Measurements from ENCODE around the gene SCRN3. TPM values are rescaled to one million over a fixed set of nuclear protein-coding genes. Genes with fewer than 3 reads are reported as not detected.
A peak's percentile ranks its signal among the peaks of the same experiment; 100 is the strongest.

Gene SCRN3
- total and polyA plus RNA-seq, 2 donors (not counting 1 experiment from before 2014, with no cell fraction given) = 29.2 to 39.1 TPM

DNA sequence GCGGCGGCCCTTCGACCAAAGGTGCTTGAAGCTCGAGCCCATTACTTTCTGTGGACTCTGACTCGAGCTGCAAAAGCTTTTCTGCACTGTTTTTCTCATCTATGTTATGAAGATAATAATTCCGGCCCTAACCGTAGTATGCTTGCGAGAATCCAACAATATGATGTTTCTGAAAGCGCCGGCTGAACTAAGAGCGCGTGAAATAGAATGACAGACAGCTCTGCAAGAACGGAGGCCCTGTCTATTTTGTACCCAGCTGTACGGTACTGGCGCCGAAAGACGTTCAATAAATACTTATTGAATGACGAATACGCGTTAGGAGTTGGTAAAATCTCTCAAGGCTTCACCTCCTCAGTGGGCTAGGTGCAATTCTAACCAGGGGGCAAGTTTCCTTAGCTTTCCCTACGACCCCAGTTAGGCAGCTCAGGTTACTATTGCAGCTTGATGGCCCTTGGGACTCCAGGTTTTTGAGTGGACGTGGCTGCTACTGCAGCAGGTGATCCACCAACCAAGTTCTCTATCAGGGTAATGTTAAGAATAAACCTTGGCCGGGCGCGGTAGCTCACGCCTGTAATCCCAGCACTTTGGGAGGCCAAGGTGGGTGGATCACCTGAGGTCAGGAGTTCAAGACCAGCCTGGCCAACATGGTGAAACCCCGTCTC is 570 bp downstream of the SCRN3 start:
- Histone ChIP-seq H3K36me3 (ENCODE audit: control insufficient read depth, insufficient read depth, low read length) (peaks cover 1% of the 10 kb centered on the region), H3K4me1 (ENCODE audit: control insufficient read depth, extremely low read depth, insufficient read depth, low read length) (peaks cover 10% of the 10 kb centered on the region), H3K27me3 (ENCODE audit: control insufficient read depth, insufficient read depth, low read length) (no peaks in the 10 kb centered on the region), H3K79me2 (ENCODE audit: control insufficient read depth, insufficient read depth, low read length) (peaks cover 33% of the 10 kb centered on the region), H3K9ac (ENCODE audit: insufficient read depth, low read length) (peak overlapping the region; percentile 81), H4K20me1 (ENCODE audit: control insufficient read depth, extremely low read depth, insufficient read depth, low read length) (peaks cover 1% of the 10 kb centered on the region), H3K4me2 (ENCODE audit: extremely low read depth, insufficient read depth, low read length) (peak overlapping the region; percentile 100), H2AFZ (ENCODE audit: low read length) (peak overlapping the region; percentile 97), H3K27ac (ENCODE audit: insufficient read depth, low read length) (peak overlapping the region; percentile 96), H3K9me3 (ENCODE audit: control insufficient read depth, insufficient read depth, low read depth, low read length) (no peaks in the 10 kb centered on the region), H3K4me3 (replicated peaks in 1 of 4; ENCODE audit: control extremely low read depth in 1 of 4, insufficient read depth in 1 of 4, low read depth in 3 of 4, low read length in 4 of 4) (peak overlapping the region; percentile 86 to 98 (median 96))
- TF ChIP-seq, protein P1, sequence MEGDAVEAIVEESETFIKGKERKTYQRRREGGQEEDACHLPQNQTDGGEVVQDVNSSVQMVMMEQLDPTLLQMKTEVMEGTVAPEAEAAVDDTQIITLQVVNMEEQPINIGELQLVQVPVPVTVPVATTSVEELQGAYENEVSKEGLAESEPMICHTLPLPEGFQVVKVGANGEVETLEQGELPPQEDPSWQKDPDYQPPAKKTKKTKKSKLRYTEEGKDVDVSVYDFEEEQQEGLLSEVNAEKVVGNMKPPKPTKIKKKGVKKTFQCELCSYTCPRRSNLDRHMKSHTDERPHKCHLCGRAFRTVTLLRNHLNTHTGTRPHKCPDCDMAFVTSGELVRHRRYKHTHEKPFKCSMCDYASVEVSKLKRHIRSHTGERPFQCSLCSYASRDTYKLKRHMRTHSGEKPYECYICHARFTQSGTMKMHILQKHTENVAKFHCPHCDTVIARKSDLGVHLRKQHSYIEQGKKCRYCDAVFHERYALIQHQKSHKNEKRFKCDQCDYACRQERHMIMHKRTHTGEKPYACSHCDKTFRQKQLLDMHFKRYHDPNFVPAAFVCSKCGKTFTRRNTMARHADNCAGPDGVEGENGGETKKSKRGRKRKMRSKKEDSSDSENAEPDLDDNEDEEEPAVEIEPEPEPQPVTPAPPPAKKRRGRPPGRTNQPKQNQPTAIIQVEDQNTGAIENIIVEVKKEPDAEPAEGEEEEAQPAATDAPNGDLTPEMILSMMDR (conservative IDR thresholded peaks at IDR 0.05 in 1 of 2, IDR thresholded peaks at IDR 0.05 in 1 of 2; ENCODE audit: low read depth in 1 of 2, low read length in 2 of 2) = no peak
- DNase-seq (ENCODE audit: low read depth in 2 of 2) = peak; percentile 15 to 27

- DNase-seq (ENCODE audit: low read depth in 2 of 2) = no peak
- no peak overlapping the region for H3K27ac ChIP-seq (ENCODE audit: insufficient read depth, low read length)
- H3K36me3 ChIP-seq (ENCODE audit: control insufficient read depth, insufficient read depth, low read length) = peaks cover 1% of the 10 kb centered on the region
- peaks cover 25% of the 10 kb centered on the region for H3K79me2 ChIP-seq (ENCODE audit: control insufficient read depth, insufficient read depth, low read length)
- H3K9me3 ChIP-seq (ENCODE audit: control insufficient read depth, insufficient read depth, low read depth, low read length) = no peaks in the 10 kb centered on the region
- H3K9ac ChIP-seq (ENCODE audit: insufficient read depth, low read length) = no peak overlapping the region
- H3K4me3 ChIP-seq (replicated peaks in 1 of 4; ENCODE audit: control extremely low read depth in 1 of 4, insufficient read depth in 1 of 4, low read depth in 3 of 4, low read length in 4 of 4) = no peak overlapping the region
- no peaks in the 10 kb centered on the region for H3K27me3 ChIP-seq (ENCODE audit: control insufficient read depth, insufficient read depth, low read length)
- H4K20me1 ChIP-seq (ENCODE audit: control insufficient read depth, extremely low read depth, insufficient read depth, low read length) = no peaks in the 10 kb centered on the region
- H2AFZ ChIP-seq (ENCODE audit: low read length) = no peak overlapping the region
- H3K4me2 ChIP-seq (ENCODE audit: extremely low read depth, insufficient read depth, low read length) = no peak overlapping the region
- peaks cover 10% of the 10 kb centered on the region for H3K4me1 ChIP-seq (ENCODE audit: control insufficient read depth, extremely low read depth, insufficient read depth, low read length)
- TF ChIP-seq, protein P1 (conservative IDR thresholded peaks at IDR 0.05 in 1 of 2, IDR thresholded peaks at IDR 0.05 in 1 of 2; ENCODE audit: low read depth in 1 of 2, low read length in 2 of 2) = no peak
- TF ChIP-seq EZH2 (IDR thresholded peaks at IDR 0.05; ENCODE audit: low read length, missing control alignments) = no peak
These were observed 2.2 kb downstream of the SCRN3 start for GRCh38 chr2:174397773-174398172.

GRCh38 chr2:174399171-174399570 is 3.6 kb downstream of the SCRN3 start:
- TF ChIP-seq EZH2 (IDR thresholded peaks at IDR 0.05; ENCODE audit: low read length, missing control alignments) = no peak
- TF ChIP-seq, protein P1 (conservative IDR thresholded peaks at IDR 0.05 in 1 of 2, IDR thresholded peaks at IDR 0.05 in 1 of 2; ENCODE audit: low read depth in 1 of 2, low read length in 2 of 2) = no peak
- peak in 1 of 2 donors; percentile 71 for DNase-seq (ENCODE audit: low read depth in 2 of 2)
- peaks cover 14% of the 10 kb centered on the region for H3K79me2 ChIP-seq (ENCODE audit: control insufficient read depth, insufficient read depth, low read length)
- H3K27ac ChIP-seq (ENCODE audit: insufficient read depth, low read length) = no peak overlapping the region
- H3K4me1 ChIP-seq (ENCODE audit: control insufficient read depth, extremely low read depth, insufficient read depth, low read length) = peaks cover 7% of the 10 kb centered on the region
- H3K4me3 ChIP-seq (replicated peaks in 1 of 4; ENCODE audit: control extremely low read depth in 1 of 4, insufficient read depth in 1 of 4, low read depth in 3 of 4, low read length in 4 of 4) = no peak overlapping the region
- no peak overlapping the region for H3K4me2 ChIP-seq (ENCODE audit: extremely low read depth, insufficient read depth, low read length)
- H2AFZ ChIP-seq (ENCODE audit: low read length) = no peak overlapping the region
- H3K9me3 ChIP-seq (ENCODE audit: control insufficient read depth, insufficient read depth, low read depth, low read length) = no peaks in the 10 kb centered on the region
- H4K20me1 ChIP-seq (ENCODE audit: control insufficient read depth, extremely low read depth, insufficient read depth, low read length) = no peaks in the 10 kb centered on the region
- H3K27me3 ChIP-seq (ENCODE audit: control insufficient read depth, insufficient read depth, low read length) = no peaks in the 10 kb centered on the region
- no peak overlapping the region for H3K9ac ChIP-seq (ENCODE audit: insufficient read depth, low read length)
- H3K36me3 ChIP-seq (ENCODE audit: control insufficient read depth, insufficient read depth, low read length) = no peaks in the 10 kb centered on the region
